Right atrium auricular region (tissue), 2 donors: Measurements from ENCODE around the gene FGF21. TPM values are rescaled to one million over a fixed set of nuclear protein-coding genes. Genes with fewer than 3 reads are reported as not detected.
A peak's percentile ranks its signal among the peaks of the same experiment; 100 is the strongest.

Experiments used
- DNase-seq: peaks from one replicate; pipeline ENCODE4 v3.0.0-alpha.2; 2019; ENCODE audit warnings: low spot score
- H3K27ac ChIP-seq, 2 donors: fragments of 200-600 bp; sonication (generic); 1 replicate in 1 of 2; 2 replicates in 1 of 2; pipeline ENCODE4 v1.5.1; 2016 to 2019
- H3K27me3 ChIP-seq, 2 donors: fragments of 200-600 bp; sonication (generic); one replicate each; pipeline versions ENCODE4 v1.5.1 to v1.6.0; 2017 to 2019
- H3K36me3 ChIP-seq: fragments of 200-600 bp; sonication (generic); one replicate; pipeline ENCODE4 v1.5.1; 2016
- H3K4me1 ChIP-seq, 2 donors: fragments of 200-600 bp; sonication (generic); one replicate each; pipeline versions ENCODE4 v1.5.1 to v1.6.0; 2017 to 2019
- H3K4me3 ChIP-seq, 2 donors: fragments of 200-600 bp; sonication (generic); 1 replicate in 1 of 2; 2 replicates in 1 of 2; pipeline ENCODE4 v1.5.1; 2017 to 2019; ENCODE audit warnings: mild to moderate bottlenecking in 1 of 2, moderate library complexity in 1 of 2
- H3K9me3 ChIP-seq, 2 donors: fragments of 200-600 bp; sonication (generic); one replicate each; pipeline ENCODE4 v1.5.1; 2019
- total RNA-seq, 2 donors: library from RNA; depleted of rRNA; stranded (reverse); fragments of >200 nt; gene quantifications; one replicate each; pipeline ENCODE4 v1.1.0, GENCODE V29; 2016
- TF ChIP-seq, protein P1 (sequence below), 2 donors: fragments of 200-600 bp; sonication (generic); IDR thresholded peaks; one replicate each; pipeline ENCODE4 v1.5.1; 2019; ENCODE audit warnings: antibody characterized with exemption in 2 of 2

FGF21 gene
- total RNA-seq, 2 donors from 2014 or later, result not detected

DNA sequence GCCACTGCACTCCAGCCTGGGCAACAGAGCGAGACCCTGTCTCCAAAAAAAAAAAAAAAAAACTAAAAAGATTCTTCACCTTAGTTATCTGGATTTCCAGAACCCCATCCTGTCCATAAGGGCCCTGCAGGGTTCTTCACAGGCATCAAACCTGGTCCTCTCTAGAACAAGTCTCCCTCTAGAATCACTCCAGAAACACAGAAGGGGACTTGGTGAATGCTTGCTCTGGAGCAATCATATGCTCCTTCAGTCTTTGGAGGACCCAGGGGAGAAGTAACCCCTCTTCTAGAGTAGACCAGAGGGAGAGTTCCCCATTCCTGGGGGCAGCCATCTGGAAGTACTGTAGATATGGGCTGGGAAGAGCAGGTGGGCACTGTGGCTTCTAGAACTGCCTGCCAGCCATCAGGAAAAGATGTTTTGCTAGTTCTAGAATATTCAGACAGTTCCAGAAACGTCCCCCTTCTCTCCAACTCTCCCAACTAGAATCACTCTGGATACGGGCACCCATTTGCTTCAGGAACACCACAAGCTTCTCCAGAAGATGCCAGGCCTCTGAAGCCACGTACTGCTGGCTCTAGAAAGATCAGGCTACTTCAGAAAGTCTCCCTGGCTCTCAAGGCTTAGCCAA, 5.6 kb upstream of the FGF21 start:
- Histone ChIP-seq H3K4me3 (no peak overlapping the region), H3K9me3 (no peaks in the 10 kb centered on the region), H3K27ac (no peak overlapping the region), H3K27me3 (no peaks in the 10 kb centered on the region), H3K36me3 (no peaks in the 10 kb centered on the region), H3K4me1 (peaks cover 0 to 32% of the 10 kb centered on the region in 2 donors)
- TF ChIP-seq, protein P1, sequence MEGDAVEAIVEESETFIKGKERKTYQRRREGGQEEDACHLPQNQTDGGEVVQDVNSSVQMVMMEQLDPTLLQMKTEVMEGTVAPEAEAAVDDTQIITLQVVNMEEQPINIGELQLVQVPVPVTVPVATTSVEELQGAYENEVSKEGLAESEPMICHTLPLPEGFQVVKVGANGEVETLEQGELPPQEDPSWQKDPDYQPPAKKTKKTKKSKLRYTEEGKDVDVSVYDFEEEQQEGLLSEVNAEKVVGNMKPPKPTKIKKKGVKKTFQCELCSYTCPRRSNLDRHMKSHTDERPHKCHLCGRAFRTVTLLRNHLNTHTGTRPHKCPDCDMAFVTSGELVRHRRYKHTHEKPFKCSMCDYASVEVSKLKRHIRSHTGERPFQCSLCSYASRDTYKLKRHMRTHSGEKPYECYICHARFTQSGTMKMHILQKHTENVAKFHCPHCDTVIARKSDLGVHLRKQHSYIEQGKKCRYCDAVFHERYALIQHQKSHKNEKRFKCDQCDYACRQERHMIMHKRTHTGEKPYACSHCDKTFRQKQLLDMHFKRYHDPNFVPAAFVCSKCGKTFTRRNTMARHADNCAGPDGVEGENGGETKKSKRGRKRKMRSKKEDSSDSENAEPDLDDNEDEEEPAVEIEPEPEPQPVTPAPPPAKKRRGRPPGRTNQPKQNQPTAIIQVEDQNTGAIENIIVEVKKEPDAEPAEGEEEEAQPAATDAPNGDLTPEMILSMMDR (IDR thresholded peaks at IDR 0.05), result no peak
- no peak for DNase-seq

DNA sequence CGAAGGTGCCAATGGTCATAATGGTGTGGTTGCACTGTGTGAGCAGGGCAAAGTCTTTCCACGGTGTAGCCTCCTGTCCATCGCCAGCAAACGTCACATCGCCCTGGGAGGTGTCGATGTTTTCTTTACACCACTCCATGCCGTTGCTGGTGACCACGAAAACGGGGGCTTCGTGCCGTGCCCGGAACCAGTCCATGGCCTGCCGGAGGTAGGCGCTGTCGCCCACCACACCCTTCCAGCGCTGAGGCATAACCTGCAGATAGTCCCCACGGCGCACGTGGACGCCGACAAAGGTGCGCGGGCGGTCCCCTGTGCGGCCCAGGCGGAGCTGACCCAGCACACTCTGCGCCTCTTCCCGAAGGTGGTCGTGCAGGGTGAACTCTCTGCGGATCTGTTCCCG, 5.0 kb upstream of the FGF21 start:
- Histone ChIP-seq H3K4me1 (peaks cover 0 to 32% of the 10 kb centered on the region in 2 donors), H3K27ac (no peak overlapping the region), H3K9me3 (no peaks in the 10 kb centered on the region), H3K27me3 (no peaks in the 10 kb centered on the region), H3K4me3 (no peak overlapping the region), H3K36me3 (no peaks in the 10 kb centered on the region)
- DNase-seq, result no peak
- TF ChIP-seq, protein P1 (IDR thresholded peaks at IDR 0.05), result no peak

DNA sequence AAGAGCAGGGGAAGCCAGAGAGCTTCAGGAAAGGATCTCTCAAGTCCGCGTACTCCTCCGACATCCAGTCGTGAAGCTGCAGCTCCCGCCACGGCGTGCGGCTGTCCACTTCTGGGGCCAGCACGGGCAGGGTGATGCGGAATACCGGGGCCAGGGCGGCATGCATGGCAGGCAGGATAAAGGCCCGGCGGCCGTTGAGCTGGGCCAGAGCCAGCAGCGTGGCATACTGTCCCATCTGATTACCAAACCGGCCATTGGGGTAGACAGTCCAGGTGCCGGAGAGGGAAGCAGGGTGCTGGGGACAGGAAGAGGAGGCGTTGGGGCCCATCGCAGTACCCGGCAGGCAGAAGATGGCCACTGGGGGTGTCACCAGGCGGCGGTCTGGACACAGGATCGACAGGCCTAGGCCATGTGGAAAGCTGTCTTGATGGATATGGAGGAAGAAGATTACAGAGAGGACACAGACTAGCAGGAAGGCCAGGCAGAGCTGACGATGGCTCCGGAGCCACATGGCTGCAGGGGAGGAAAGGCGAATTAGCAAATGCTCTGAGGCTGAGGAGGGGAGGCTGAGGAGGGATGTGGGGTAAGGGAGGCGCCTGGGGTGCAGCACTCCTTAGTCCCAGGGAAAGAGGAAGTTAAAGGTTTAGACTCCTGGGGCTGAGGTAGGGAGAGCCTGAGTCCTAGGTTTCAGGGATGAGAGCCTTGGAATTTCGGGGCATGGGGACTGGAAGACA, 4.4 kb upstream of the FGF21 start:
- Histone ChIP-seq H3K36me3 (no peaks in the 10 kb centered on the region), H3K27me3 (no peaks in the 10 kb centered on the region), H3K9me3 (no peaks in the 10 kb centered on the region), H3K27ac (no peak overlapping the region), H3K4me3 (peak overlapping the region in 1 of 2 donors; percentile 48), H3K4me1 (peaks cover 0 to 32% of the 10 kb centered on the region in 2 donors)
- DNase-seq, result no peak
- TF ChIP-seq, protein P1 (IDR thresholded peaks at IDR 0.05), result no peak

DNA sequence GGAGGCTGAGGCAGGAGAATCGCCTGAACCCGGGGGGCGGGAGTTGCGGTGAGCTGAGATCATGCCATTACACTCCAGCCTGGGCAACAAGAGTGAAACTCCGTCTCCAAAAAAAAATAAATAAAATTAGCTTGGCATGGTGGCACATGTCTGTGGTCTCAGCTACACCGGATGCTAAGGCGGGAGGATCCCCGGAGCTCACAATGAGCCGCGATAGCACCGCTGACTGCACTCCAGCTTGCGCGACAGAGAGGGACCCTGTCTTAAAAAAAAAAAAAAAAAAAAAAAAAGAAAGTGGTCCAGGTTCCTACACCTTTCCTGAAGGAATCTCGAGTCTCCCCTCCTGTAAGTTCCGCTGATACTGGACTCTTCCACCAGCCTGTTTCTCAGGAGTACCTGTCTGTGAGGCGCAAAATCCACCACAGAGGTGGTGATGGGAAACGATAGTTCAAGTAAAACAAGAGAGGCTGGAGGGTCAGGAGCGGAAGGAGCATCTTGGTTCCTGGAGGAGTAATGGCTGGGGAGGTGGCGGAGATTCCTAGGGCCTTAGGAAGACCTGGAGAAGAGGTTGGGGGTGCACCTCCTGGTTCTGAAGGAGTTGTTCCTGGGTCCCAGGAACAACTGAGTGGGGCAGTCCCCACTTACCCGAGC, 3.4 kb upstream of the FGF21 start:
- no peaks in the 10 kb centered on the region for H3K27me3 ChIP-seq
- H3K36me3 ChIP-seq, result no peaks in the 10 kb centered on the region
- peak overlapping the region; percentile 33 to 64 for H3K27ac ChIP-seq
- no peak for DNase-seq
- TF ChIP-seq, protein P1 (IDR thresholded peaks at IDR 0.05), result no peak
- H3K4me1 ChIP-seq, result peaks cover 0 to 26% of the 10 kb centered on the region in 2 donors
- no peaks in the 10 kb centered on the region for H3K9me3 ChIP-seq
- H3K4me3 ChIP-seq, result peak overlapping the region; percentile 35 to 48

DNA sequence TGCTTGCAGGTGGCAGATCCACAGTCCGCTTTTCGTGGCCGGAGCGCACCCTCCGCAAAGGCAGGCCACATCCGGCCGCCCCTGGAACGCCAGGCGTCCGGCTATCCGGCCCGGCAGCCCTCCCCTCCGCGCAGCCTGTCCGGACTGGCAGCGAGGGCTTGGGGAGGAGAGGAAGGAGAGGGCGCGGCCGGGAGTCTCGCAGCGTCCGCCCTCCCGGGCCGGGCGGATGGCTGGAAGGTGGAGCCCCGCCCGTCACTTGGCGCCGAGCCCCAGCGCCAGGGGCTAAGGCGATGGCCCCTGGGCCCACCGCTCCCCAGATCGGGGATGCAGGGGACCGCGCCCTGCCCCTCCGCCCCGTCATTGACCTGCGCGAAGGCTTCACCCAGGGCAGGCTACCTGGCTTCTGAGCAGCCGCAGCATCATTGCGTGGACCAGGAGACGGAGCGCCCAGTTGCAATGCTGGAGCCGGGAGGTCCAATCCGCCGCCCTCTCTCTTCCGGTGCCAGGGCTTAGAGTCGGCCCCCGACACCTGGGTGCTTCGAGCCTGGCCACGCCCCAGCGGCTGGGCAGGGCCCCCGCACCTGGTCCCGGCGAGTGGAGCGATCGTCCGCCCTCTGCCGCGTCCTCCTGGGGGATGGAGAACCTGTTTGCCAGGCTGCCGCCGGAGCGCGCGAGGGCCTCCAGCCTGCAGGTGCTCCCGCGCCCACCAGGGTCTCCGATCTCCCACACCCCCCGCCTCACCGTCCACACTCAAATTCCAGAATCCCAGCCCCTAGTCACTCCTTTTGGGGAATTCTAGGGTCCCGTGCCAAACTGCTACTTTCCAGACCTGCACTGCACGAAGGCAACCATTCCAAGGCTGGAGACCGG, 2.6 kb upstream of the FGF21 start, which contains the start of gene FUT1:
Gene FUT1 (minus strand): TSS at position 146 of the 870 bp plus-strand sequence. CDS start 1,360 bp downstream, outside the sequence.
- Histone ChIP-seq H3K27ac (peak within 1 kb of the TSS; percentile 36 to 64), H3K4me1 (peaks cover 0 to 20% of the 10 kb centered on the region in 2 donors), H3K9me3 (no peaks in the 10 kb centered on the region), H3K36me3 (no peaks in the 10 kb centered on the region), H3K4me3 (peak within 1 kb of the TSS; percentile 35 to 48), H3K27me3 (no peaks in the 10 kb centered on the region)
- TF ChIP-seq, protein P1 (IDR thresholded peaks at IDR 0.05), result no peak
- DNase-seq, result peak; percentile 59
